Measurements from ENCODE around the gene TRIP12. TPM values are rescaled to one million over a fixed set of nuclear protein-coding genes. Genes with fewer than 3 reads are reported as not detected.
A peak's percentile ranks its signal among the peaks of the same experiment; 100 is the strongest.
"Not testable (repeated sequence)": the region's sequence is repeated elsewhere in the genome, so short reads cannot be mapped to it uniquely, and the experiment has no call there.

The TRIP12 gene
- total RNA-seq, 1 donor from 2014 or later, result 241 TPM

DNA sequence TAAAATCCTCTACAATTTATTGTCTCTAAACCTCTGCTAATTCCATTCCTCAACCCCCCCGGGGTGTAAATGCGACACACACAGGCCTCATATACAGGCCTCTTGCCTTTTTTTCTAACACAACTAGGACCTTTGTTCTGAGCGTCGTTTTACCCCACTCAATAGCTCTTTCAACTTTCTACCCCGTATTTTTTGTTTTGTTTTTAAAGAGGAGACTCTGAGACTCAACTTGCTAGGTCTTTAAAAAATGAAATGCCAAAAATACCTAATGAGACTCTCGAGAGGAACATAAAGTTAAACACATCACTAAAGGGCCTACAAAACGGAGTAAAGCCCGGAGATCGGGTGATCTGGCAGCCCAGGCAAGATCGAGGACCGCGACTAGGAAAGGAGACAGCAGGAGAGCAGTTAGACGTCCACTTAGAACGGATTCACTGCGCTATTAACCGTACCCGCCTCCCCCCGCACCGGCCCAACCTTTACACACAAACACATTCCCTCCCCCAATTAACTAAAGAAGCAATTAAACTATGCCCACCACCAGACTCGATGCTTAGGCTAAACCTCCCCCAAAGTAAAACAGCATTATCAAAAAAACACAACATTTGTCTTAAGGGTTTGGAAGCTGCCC, 1.7 kb downstream of the TRIP12 start:
- peak; percentile 25 for DNase-seq

DNA sequence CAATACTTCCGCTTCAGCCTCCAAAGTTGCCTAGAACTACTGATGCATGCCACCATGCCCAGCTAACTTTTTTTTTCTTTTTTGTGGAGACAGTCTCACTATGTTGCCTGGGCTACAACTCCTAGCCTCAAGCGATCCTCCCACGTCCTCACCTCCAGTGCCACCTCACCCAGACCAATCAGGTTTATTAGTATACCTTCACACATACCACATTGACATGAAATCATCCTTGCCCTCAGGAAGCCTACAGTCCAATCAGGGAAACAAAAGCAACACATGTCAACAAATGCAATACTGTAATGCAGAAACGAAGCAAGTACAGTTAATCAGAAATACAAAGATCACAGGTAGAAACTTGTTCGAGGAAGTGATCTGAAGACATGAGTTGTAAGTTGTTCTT, 4.0 kb downstream of the TRIP12 start:
- DNase-seq, result no peak

DNA sequence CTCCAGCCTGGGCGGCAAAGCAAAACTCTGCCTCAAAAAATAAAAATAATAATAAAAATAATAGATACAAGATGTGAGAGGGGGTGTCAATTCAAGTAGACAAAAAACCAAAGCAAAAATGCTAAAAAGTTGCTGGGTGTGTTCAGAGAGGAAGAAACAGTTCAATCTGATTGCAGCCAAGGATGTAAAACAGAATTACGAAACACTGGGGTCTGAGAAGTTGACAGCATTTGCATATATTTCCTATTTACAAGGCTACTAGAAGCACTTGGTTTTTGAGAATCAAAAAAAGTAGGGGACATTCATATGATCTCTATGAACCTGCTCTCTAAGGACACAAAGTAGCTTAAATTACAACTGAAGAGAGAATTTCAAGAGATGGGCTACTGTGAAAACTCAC, 7.6 kb downstream of the TRIP12 start:
- no peak for DNase-seq

DNA sequence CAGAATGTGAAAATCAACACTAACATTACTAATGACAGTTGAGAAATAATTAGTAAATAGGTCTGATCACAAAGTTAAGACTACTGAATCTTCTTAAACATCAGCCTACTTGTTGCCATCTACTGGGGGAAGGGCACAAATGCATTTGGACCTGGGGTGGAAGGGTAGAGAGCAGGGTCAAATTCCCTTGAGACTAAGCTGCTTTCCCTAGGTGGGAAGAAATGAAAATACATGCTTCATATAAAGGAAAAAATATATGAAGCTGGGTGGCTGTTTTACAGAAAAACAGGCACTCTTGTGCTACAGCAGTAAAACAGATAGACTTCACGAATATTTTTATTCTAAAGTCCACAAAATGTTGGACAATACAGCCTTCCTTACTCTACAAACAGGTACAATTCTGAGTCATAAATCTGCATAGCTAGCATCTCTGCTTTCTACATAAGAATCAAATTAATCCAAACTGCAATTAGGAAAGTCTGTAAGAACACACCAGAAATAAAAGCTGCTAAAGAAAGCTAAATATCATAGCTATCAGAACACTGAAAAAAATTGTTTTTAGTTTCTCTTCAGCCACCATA, 10.9 kb downstream of the TRIP12 start:
- DNase-seq, result peak; percentile 20

DNA sequence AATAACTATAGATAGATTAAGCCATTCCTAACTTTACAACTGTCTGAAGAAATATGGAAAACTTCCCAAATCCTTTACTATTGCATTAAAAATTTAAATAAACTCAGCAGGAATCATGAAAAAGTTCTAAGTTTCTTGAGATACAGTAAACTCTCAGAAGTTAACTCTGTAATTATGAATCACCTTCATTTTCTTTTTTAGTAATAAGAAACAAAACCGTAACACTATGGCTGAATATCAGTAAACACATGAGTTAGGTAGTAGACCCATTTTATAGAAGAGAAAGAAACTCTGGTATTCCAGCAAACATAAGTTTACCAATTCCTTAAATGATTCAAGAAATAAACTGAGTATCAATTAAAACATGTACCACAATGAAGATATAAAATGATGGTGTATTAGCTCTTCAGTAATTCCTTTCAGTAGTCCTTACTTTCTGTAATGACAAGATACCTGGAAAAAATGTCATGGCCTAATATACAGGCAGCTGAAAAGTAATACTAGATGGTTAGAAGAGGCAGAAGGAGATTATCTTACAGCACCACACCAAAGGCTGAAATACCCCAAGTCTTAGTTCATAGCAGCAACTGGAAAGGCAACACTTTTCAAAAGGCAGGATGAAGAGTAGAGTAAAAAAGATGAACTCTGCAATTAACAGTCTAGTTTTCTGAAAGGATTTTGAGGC, 11.5 kb downstream of the TRIP12 start:
- DNase-seq, result peak; percentile 24

DNA sequence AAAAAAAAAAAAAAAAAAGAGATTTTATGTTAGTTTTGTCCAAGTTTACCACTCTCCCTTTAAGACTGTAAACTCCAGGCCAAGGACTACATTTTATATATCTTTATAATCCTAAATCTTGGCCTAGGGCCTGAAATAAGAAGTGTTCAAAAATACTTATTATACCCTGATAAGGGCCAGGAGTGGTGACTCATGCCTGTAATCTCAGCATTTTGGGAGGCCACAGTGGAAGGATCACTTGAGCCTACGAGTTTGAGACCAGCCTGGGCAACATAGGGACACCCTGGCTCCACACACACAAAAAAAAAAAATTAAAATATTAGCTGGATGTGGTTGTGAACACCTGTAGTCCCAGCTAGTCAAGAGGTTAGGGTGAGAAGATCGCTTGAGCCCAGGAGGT, 12.7 kb downstream of the TRIP12 start:
- DNase-seq, result no peak

DNA sequence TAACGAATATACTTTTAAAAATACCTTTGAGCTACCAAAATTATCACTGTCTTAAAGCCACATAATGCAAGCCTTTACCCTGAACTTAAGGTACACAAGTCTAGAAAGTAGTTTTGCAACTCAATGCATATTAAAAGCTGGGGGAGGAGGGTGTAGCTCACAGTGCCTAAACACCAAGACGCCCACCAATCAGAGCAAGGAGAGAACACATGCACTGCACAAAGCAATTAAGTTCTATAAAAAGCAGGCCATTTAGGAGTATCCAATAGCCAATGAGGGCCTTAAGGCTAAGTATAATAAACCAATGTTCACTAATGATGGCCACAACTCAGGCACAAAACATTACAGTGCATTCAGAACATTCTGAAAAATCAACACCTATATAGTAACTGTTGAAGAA, 16.2 kb downstream of the TRIP12 start:
- no peak for DNase-seq

DNA sequence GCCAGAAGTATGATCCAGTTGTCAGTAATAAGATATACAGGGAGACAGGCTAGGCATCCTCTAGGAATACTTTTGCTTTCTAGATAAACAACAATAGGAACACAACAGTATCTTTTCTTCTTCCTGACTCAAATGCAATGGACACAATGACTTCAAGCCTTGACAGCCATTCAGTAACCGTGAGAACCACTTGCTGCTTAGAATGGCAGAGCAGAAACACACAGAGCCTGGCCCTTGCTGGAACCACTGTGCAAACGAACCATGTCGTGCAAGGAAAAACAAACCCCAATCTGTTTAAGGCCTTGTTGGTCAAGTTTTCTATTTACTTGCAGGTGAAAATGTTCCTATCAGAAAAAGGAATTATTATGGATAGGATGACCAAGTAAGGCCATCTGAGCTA, 18.8 kb downstream of the TRIP12 start:
- no peak for DNase-seq

DNA sequence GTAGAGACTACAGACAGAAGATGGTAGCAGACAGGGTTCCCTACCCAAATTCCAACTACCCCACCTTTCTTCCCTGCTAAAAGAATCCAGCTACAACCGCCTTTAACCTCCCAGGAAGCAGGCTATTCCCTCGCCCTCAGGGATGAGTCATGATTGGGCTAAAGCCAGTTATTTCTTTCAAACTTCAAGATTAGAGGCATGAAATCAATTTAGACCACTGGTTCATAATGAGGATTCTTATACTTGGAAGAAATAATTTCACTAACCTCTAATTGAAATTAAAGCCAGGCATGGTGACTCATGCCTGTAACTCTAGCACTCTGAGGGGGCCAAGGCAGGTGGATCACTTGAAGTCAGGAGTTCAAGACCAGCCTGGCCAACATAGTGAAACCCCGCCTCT, 20.0 kb downstream of the TRIP12 start:
- DNase-seq, result peak; percentile 27

DNA sequence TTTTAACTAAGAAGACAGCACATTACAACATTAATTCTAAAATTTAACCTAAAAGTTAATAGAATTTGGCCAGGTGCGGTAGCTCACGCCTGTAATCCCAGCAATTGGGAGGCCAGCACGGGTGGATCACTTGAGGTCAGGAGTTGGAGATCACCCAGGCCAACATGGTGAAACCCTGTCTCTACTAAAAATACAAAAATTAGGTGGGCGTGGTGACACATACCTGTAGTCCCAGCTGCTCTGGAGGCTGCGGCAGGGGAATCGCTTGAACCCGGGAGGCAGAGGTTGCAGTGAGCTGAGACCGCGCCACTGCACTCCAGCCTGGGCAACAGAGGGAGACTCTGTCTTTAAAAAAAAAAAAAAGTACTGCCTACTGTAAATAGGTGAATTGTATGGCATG, 21.3 kb downstream of the TRIP12 start:
- DNase-seq, result not testable (repeated sequence)

DNA sequence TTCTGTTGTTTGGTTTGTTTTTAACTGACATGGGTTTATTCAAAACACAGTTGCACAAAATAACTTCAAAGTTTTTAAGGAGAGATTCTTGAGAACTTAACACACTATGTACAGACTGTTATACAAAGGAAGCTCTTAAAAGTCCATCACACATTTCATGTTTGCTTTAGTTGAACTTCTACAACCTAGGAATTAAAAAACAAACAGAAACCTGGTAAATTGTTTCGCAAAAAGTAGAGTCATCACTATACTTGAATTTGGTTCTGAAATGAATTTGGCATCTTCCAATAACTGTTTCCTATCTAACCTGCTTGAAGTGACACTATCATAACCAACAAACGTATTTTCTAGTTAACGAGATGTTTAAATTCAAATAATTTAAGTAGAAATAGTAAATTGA, 21.8 kb downstream of the TRIP12 start:
- no peak for DNase-seq

DNA sequence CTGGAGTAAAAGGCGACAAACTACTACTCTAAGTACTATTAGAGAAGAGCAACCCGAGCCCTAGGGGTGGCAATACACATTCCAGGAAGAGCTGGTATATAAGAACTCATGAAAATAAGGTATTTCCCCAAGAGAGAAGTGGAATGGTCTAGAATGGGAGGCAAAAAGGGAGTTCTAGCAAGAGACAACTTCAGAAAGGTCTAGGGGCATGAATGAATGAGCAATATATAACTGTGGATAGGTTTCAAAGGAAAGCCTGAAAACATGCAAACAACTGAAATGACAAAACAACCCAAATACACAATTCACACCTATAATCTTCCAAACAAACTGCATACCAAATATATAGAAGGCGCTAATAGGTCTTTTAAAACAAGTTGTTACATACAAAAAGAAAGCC, 22.2 kb downstream of the TRIP12 start:
- DNase-seq, result no peak

DNA sequence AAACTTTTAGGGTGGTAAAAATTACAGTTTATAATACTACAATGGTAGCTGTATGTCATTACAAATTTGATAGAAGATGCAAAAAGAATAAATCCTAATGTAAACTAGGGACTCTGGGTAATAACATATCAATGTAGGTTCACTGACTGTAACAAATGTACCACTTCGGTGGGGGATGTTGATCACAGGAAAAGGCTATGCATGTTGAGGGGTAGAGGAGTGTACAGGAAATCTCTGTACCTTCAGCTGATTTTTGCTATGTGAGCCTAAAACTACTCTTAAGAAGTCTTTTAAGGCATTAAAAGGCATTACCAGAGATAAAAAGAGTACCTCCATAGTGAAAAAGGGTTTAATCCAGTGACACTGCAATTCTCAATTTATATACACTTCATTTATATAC, 25.0 kb downstream of the TRIP12 start:
- DNase-seq, result no peak

DNA sequence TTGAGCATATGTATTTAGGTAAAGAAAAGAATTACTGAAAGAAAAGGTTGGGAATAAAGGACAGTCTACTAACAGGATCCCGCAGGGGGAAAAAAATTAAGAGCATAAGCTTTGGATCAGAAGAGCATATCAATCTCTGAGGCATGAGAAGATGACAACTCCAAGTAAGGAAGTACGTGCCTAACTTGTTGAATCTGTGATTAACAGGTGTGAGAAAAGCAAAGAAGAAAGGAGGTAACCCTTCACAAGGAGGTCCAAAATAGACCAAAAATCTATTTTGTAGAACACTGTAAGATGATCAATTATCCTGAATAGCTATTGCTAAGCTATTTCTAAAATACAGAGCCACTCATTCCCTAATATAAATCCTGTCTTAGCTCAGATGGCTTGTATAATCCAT, 32.8 kb downstream of the TRIP12 start:
- no peak for DNase-seq

DNA sequence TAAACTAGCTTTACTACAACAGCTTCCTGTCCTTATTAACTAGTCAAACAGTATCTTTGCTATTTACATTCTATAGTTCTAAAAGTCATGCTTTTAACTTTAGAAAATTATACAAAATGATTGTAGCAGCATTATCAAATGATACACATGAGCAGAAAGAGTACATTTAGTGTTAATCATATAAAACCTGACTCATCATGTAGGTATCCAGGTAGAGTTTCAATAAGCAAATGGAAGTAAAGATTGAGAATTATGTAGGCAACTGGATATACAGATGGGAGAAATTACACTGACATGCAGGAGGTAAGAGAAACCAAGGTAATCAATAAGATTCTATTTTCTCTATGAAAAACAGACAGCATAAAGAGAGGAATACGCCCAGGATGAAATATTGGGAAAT, 33.8 kb downstream of the TRIP12 start:
- no peak for DNase-seq

DNA sequence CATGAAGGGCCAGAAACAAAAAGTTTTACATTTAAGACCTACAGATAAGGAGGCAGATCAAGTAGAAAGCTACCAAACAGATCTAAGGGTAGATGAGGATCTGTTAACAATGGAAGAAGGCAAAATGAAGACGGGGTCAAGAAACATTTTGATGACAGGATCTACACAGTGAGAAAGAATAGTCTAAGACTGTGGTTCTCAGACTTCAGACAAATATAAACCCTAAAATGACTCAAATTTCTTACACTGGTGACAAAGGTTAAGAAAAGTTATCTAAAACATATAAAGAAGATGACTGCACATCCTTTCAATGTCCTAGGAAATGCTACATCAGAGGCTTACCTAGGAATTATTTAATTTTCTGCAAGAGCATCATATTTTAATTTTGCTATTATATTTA, 34.4 kb downstream of the TRIP12 start:
- DNase-seq, result no peak

DNA sequence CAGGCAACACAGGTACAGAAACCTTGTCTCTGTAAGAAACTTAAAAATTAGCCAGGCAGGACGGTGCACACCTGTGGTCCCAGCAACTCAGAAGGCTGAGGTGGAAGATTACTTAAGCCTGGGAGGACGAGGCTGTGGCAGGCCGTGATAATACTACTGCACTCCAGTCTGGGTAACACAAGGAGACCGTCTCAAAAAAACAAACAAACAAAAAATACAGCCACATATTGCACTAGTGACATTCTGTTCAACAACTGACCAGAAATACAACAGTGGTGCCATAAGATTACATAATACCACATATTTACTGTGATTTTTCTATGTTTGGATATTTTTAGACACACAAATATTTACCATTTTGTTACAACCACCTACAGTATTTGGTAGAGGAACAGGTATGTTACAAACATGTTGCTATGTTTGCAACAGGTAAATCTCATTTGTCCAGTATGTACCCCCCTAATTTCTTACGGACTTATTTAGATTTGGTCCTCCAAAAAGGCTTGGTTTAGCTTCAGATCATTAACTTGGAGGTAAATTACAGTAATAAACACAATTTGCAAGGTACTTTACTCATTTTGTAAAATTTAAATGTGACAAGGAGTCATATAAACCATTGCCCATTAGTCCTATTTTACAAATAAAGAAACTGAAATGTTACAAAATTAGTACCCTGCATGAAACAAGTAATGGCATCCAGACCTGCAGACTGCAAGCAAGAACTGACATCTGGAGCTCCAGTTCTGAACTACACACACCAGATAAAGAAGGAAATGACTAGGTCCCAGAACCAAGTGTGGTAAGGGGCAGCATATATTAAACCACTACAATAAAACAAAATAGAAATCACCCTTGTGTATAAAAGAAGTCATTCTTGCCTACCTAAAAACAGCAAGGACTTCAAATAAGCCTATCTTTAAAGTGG, 36.8 kb downstream of the TRIP12 start:
- no peak for DNase-seq

DNA sequence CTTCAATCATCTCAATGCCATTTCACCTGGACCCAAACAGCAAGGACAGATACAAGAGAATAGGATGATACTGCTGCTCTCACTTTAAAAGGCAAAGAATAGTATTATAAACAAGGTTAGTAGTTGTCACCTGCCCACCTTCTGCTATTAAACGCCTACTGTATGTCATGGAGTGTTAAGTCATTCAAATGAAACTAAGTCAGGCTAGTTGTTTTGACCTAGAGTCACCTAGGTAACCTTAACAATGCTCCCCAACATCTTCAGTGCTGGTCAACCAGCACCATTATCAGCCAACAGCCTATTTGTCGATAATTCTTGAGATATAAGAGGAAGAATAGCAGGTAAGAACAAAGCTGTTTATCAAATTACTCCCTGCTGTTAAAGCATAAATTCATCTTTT, 39.2 kb downstream of the TRIP12 start:
- DNase-seq, result no peak

DNA sequence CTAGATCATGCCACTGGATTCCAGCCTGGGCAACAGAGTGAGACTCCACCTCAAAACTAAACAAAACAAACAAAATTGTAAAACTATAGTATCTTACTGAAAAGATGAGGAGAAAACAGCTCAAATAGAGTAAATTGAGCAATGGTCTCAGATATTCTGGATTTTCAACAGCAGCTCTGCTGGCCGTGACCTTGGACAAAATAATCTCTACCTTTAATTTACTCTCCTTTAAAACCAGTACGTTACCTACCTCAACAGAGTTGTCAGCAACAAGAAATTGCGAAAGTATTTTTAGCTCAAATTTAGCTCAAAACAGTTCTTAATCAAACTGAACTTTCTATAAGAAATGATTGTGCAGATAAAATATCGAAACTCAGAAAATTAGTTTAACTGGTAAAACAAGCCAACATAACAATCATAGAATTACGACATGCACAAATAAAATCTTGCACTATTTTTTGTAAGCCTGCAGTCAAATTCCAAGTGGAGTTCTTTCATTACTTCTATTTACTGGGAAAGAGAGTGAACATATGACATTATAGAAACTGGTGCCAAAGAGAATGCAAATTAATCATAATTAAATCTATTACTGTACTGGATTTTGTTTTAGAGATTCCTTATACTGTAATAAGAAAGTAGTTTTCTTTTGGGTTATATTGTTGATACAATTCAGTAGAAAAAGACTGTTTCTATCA, 40.8 kb downstream of the TRIP12 start:
- DNase-seq, result no peak

DNA sequence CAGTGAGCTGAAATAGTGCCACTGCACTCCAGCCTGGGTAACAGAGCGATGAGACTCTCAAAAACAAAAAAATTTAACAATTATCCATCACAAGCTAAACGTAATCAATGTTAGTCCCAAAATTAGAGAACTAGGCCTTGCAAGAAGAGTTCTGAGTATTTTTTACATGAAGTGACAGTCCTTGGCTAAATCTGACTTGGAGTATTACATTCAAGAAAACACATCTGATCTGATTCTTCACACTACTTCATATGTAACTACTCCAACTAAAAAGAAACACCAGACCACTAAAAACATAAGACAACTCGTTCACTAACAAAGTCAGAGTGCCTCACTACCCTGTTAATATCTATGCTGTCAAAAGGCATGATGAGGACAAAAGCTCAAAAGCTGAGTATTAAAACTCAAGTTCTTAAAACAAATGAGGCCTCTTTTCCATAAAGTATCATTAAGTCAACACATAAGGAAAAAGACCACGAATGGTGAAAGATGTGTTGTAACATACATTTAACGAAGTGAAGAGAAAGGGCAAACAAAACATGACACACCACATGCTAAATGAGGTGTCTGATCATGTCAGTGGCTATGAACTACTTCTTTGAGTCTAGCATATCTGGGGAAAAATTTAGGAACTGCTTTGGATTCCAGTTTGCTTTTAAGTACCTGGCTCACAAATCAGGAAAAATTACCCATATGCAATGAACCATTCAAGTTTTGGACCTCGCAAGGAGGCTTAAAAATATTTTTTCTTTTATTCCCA, 42.4 kb downstream of the TRIP12 start:
- no peak for DNase-seq

DNA sequence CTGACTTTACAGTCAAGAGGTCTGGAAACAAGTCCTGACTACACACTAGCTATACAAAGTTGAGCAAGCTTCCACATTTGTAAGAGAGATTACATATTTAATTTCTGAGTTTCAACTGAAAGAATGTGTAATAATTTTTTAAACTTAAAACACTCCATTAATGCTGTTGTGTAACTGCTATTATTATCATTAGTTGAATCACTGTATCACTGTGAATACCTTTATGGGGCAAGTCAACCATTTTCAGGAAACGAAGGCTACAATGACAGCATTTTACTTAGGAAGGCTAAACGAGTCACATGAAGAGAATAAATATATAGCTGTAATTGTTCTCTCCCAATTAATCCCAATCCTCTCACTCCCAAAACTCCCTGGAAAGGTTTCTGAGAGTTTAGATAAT, 46.3 kb downstream of the TRIP12 start:
- no peak for DNase-seq

DNA sequence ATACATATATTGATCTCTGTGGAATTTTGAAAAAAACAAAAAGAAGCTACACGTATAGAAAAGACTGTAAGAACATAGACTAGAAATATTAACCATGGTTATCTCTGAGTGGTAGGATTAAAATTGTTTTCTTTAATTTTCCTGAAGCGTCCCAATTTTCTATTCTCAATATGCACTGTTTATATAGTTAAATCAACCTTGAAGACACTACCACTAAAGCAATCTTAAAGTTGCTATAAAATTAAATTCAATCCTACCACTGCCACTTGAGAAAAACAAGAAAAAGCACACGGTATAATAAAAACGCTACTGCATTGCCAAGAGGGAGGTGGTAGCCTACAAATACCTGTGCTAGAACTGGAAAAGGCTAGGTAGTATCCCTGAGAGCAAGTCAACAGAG, 47.2 kb downstream of the TRIP12 start:
- no peak for DNase-seq
